CD4-positive, alpha-beta T cell treated with Interleukin-17A for 4 hours (primary cell): ENCODE data around the gene GABRD.

Experiments used
- DNase-seq: peaks from one replicate; pipeline ENCODE4 v3.0.0-alpha.2; 2020; ENCODE audit warnings: mixed read lengths

GABRD gene

DNA sequence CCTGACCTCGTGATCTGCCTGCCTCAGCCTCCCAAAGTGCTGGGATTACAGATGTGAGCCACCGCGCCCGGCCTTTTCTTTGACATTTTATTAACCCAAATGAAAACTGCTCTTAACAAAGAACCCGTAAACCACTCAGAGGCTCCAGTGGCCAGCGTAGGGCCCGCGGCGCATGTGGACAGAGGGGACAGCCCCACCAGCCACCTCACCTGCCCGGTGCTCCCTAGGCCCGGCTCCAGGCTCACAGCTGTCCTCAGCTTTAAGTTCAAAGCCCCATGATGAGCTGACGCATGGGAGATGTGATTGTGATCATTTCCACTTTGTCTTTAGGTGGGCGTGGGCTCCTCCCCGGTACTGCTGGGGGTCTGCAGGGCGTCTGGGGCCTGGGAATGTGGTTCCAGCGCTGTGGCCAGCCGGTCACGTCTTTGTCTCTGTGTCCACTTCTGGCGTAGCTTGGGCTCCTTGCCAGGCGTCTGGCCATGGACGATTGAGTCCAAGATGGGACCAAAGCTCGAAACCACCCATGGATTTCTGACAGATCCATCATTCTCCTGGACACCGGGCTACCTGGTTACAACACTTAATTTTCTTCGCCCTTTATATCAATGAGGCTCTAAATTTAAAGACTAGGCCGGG lies 37.9 kb downstream of the GABRD start:
- DNase-seq: no peak

DNA sequence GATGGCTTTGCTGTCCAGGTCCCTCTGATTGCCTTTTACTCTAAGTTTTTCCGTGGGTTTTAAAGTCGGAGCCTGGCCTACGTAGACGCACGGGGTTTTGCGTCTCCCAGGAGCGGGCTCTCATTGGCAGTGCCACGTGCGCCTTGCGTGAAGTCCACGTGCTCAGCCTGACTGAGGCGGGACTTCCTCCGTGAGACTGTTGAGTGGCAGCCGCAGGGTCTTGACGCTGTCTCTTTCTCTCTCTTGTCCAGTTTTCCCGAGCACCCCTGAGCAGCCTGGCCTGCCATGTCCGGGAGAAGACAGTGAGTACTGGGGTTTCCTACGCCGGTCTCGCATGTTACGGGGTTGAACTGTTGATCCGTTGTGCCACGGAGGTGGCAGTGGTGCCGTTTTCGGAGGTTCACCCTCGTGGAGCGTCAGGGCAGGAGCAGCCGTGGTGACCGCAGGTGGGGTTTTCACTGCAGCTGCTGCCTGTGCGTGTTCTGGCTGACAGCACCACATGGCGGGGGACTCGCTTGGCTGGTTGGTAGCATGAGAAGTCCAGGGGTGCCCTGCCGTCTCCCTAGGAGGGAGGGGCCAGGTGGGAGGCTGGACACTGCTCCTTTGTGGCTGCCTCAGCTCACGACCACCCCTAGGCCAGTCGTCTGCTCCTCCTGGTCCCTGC lies 40.3 kb downstream of the GABRD start:
- no peak for DNase-seq

DNA sequence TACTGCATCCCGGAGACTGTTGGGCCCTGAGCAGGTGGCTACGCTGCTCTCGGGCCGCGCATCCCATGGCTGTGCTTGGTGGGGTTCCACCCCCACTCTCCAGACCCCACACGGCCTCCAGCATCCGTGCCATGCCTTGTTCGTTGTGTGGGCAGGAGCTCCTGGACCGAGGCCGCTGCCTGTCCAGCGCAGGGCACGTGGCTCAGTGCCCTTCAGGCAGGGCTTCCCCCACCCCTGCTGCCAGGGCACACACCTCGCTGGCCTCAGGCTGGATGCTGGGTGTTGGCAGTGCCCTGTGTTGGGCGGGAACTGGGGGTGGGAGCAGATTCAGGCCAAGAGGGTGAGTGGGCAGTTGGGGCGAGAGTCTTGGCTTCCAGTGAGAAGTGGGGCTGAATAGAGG lies 40.9 kb downstream of the GABRD start:
- no peak for DNase-seq

DNA sequence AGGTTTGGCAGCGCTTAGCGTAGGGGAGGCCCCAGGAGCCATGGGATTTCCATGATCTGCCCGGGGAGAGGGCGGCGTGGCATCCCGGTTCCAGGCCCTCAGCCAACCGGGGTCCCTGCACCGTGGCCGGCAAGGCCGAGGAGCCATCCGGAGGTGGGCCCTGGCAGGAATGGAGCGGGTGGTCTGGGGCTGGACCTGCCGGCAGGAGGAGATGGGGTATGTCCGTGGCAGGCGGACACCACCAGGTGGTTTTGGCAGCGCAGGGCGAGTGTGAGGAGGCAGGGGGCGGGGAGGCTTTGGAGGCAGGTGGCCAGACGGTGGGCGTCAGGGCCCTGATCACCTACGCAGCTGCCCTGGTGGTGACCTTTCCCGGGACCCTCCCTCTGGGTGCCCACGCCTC lies 41.4 kb downstream of the GABRD start:
- DNase-seq: no peak

DNA sequence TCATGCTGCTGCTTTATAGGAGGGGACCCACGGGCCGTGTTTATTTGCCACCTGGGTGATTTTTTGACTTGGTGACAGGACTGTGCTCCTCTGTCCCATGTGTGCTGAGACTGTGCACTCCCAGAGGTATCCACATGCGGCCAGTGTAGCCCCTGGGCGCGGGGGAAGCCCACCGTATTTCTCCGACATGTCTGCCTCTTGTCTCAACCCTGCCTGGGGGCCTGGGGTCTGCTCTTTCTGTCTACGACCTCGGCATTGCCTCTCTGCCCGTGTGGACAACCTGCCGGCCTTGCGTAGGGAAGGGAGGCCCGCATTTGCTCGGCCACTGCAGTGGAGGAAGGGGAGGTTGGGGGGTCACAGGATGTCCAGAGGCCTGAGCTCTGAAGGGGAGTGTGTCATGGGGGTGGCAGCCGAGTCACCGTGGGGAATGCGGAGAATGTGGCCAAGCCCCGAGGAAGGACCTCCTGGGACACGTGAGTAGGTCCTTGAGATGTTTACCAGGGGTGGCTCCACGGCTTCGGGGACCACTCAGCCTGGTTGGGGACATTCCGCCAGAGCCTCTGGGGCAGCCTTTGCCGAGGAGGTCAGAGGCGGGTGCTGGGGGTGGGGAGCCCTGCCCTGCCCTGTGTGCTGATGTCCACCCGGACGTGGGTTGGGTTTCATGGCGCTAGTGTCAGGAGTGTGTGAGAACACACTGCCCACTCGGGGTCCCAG lies 42.1 kb downstream of the GABRD start:
- no peak for DNase-seq

DNA sequence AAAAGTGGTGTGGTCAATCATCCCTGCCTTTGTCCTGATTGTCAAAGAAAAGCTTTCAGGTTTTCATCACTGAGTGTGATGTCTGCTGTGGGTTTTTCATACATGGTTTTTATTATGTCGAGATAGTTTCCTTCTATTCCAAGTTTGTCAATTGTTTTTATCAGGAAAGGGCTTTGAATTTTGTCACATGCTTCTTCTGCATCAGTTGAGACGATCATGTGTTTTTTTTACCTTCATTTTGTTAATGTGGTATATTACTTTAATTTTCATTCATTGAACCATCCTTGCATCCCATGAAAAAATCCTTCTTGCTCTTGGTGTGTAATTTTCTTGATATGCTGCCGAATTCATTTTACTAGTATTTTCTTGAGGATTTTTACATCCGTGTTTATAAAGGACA lies 46.6 kb downstream of the GABRD start:
- no peak for DNase-seq

DNA sequence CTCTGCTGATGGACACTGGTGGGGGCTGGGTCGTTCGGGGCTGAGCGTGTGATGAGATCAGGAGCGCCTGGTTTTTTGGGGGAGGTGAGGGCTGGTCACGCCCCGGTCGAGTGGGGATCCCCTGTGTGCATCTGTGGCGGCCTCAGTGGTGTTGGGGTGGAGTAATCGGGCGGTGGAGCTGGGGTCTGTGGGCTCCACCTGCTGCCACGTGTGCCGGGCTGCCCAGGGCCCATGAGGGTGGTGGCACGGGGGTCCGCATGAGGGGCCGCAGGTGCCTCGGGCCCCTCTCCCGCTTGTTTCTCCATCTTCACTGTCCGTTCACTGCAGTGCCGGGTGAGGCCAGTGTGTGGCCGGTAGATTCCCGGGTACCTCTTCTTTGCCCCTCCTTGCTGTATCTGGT lies 48.2 kb downstream of the GABRD start:
- DNase-seq: no peak

DNA sequence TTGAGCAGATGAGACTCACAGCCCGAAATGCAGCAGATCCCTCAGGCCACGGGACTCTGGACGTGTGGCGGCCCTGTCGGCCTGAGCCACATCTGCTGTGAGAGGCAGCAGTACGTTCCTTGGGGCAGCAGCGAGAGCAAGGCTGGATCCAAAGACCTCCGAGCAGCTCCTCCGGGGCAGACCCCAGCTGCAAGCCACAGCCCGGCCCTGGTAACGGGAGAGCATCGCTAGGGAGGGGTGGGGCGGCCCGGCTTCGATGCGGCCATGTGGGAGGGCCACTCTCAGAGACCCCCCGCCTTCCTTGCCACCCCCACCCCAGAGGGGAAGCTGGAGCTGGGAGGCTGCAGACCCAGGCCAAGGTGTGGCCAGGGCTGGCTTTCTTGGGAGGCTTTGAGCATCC lies 48.8 kb downstream of the GABRD start:
- no peak for DNase-seq

DNA sequence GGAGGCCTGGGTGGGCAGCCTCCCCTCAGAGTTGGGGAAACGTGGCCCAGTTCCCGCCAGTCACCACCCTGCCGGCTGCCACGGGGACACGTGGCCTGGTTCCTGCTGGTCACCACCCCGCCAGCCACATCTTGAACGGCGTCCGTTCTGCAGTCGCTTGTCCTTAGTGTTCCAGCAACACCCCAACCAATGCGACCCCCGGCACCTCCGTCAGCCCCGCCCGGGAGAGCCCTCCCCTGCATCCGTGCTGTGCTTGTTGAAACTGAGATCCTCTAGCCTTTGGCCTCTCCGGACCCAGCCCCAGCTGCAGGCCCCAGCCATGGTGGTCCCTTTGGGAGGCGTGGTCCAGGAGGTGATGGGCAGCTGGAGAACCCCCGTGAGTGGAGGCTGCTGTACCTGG lies 49.8 kb downstream of the GABRD start:
- DNase-seq: no peak

DNA sequence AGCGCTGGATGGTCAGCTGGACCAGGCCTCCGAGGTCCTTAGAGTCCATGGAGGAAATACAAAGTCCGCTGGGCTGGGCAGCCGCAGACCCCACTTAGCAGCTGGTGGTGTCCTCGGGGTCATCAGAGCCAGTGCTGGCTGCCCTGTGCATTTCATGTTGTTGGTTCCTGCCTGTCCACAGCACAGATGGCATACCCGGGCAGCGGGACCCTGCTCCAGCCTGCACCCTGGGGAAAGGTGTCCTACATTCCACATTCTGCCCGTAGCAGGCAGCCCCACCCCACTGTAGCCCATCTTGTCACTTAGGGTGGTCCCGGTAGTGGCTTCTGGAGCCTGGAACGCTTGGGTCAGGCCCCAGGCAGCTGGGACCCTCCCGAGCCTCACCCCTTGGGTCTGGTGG lies 50.9 kb downstream of the GABRD start:
- no peak for DNase-seq

DNA sequence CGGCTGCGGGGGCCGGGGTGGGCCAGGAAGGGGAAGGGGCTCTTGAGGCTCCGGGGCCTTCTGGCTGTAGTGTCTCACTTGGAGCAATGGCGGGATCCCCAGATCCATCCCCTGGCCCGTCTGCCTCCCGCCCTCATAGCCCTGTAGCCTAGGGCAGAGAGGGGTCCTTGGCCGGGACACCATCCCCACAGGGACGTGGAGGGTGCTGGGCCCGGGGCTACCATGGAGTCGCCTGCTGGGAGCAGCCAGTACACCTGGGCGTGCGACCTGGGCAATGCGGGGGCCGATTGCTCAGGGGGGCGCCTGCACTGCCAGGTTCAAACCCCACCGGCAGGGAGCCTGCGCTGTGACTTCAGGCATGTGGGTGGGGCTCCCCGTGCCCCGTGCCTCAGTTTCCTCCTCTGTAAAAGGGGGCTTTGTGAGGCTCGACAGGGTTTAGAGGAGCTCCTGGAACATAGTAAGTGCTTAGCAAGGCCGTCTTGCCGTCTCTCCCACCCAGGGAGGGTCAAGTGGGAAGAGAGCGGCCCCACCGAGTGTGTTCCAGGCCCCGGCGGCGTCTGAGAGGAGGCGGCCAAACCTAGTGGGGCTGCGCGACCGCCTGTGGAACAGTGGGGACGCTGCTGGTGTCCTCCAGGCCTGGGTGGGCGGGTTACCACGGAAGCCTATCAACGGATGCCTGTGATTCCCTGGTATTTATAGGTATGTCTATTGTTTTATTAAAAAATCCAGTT lies 51.8 kb downstream of the GABRD start:
- DNase-seq: no peak

DNA sequence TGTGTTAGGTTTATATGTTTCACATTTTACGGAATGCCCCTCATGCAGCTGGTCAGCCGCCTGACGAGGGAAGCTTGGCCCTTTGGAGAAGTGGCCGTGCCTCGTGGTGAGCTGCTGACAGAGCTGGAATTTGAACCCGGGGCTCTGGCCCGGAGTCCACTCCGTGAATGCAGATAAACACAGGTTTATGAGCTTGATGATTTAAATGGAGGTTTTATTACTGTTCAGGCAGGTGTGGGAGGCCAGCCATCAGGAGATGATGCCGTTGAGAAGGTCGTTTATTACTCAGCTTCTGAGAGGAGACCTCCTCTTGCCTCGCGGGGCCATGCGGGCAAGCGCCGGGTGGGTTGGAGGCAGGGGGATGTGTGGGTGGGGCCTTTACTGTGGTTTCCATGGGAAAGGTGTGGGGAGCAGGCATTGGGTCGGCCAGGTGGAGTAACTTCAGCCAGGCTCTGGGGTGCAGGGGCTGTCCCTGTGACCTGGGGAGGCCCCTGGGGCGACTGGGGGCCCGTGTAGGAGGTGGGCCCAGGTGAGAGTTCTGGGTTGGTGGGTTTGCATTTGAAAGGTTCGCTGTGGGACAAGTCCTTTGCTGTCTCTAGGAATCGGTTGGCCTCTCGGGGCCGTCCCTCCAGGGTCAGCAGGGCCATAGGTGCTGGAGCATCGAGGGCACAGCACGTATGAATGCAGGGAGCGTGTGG lies 53.1 kb downstream of the GABRD start:
- DNase-seq: no peak

DNA sequence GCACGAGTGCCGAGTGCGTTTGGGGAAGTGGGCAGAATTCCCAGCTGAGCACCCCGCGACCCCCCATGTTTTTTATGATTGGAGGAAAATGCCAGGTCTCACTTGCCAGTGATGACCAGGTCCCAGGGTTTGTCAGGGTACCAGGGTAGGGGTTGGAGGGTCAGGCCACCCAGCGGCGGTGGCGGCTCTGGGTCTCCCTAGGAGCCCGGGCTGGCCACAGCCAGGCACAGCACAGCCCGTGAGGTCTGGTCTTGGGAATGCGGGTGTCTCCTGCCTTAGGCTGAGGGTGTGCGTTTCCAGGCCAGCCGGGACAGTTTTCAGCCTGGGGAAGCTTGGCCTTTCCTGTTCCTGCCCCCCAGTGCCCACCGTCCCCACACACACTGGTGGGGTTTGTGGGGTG lies 53.7 kb downstream of the GABRD start:
- DNase-seq: no peak

DNA sequence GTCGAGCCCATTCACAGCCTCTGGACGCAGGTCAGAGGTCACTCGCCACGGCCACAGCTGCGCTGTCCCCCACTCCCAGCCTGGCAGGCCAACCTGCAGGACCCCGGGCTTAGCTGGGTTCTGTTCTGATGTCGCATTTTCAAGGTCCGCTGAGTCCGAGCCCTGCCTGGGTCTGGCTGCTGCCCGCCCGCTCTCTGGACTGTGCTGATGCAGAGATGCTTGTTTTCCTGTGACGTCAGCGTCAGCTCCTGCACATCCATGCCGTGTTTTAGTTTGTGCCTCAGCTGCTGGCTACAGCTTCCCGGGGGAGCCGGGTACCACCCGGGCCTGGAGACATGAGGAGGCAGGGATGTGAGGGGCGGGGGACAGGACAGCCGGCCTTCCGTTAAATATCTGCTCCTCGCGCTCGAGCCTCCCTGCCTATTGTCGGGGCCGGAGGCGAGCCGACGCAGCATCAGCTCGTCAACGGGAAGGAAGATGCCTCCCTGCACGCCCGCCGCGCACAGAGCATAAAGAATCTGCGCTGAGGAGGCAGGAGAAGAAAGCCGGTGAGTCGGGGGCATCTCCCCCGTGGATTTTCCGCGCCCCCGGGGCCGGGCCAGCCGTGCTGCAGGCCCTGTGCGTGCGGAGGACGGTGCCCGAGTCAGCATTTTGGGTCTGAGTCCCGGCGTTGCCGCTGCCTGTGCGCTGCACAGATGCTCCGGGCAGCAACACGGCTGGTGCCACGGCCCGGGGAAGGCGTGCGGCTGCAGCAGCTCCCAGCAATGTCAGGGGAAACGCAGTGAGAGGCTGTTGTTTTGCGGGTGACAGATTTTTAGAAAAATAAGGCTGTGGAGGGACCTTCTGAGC lies 54.5 kb downstream of the GABRD start:
- no peak for DNase-seq

DNA sequence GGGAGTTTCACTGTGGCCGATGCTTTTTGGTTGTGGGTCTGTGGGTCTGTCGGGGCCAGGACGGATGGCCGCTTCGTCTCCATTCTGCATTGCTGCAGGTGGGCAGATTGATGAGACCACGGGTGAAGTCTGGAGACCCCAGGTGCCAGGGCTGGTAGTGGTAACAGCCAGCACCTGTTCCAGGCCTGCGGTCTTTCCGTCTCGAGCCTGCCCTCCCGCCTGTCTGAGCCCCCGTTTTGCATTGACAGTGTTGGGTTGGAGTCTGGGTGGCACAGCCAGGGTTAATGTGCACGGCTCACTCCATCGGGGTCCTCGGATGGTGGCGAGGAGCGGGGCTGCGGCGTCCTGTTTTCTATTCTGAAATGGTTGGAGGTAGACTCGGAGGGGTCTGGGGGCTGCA lies 55.3 kb downstream of the GABRD start:
- no peak for DNase-seq

DNA sequence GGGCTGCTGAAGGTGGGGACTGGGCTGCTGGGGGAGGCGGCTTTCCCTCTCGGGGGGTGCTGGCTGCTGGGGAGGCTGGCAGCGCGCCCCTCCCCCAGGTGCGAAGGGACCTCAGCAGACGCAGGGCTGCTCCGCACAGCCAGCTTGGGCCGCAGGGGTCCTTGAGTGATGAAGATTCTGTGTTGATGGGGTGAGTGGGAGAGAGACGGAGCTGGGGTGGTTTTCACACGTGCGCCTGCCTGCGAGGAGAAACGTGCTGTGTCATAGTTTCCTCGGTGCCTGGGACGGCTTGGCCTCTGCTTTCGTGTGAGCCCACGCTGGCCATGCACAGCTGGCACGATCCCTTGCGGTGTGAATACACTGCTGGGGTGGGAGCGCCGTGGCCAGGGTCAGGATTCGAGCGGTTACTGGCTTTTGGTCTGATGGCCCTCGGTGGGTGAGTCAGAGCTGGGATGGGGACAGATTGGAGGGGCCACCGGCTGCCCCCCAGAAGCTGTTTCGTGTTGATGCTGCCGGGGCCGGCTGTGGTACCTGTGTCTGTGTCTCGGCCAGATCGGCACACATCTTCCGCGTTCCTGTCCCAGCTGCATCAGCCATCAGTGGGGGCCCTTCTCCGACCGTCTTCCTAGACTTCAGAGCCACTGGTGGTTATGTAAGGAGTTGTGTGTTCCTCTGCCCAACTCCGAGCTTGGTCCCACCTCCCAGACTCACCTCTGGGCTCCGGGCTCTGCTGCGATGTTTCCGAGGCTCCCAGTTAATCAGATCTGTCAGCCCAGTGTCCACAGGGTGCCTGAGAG lies 56.0 kb downstream of the GABRD start:
- no peak for DNase-seq

DNA sequence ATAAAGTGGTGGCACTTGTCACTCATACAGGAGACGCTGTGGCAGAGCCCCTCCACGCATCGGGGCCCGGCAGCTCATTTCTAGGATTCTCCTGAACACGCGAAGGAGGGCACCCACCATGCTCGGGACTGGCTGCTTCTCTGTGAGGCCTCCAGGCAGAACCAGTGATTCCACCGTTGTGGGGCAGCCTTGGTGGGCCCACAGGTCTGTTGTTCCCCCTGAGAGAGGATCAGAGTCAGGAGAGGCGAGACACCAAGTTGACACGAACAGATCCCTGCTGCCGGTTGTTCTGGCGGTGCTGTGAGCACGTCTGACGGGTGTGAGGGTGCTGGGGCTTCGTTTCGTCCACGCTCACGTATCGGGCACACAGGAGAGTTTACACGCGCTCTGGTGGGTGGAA lies 57.7 kb downstream of the GABRD start:
- no peak for DNase-seq

DNA sequence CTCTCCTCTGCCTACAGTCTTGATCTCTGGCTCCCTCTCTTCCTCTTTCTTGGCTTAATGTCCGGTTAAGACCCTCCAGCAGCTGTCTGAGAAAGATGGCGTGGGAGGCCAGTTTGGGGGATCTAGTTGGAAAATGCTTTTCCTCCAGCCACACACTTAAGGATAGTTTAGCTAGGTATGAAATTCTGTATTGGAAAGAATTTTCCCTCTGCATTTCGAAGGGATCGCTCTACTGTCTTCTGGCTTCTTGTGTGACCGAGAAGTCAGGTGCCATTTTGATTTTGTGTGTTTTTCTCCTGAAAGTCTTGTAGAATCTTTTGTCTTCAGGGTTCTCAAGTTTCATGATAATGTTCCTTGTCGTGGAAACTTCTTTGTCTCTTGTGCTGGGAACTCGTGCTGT lies 59.0 kb downstream of the GABRD start:
- DNase-seq: no peak

DNA sequence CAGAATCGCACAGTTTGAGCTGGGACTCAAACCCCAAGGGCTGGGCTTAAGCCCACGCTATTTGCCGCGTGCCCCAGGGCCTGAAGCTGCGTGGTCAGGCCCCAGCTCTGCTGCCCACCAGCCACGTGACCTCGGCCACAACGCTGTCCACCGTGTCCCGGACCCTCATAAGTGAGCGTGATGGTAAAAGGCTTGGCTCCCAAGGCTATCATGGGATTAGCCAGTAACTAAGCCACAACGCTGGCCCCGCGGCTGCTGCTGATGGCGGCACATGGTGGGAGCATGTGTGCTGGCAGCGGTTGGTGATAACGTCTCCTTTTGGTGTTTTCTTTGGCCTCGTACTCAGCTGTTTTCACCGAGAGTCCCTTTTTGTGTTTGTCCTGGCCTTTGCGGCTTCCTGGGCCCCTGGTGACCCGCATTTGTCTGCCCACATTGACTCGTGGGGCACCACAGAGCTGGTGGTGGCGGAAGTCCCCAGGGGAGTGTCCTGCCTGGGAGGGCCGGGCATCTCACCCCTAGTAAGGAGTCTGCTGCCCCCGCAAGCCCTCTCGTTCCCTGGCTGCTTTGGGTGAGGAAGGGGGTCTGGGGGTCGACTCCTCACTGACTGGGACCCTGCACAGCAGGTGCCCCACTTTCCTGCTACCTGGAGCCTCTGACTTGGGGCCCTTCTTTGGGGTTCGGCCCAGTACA lies 60.4 kb downstream of the GABRD start:
- DNase-seq: no peak

DNA sequence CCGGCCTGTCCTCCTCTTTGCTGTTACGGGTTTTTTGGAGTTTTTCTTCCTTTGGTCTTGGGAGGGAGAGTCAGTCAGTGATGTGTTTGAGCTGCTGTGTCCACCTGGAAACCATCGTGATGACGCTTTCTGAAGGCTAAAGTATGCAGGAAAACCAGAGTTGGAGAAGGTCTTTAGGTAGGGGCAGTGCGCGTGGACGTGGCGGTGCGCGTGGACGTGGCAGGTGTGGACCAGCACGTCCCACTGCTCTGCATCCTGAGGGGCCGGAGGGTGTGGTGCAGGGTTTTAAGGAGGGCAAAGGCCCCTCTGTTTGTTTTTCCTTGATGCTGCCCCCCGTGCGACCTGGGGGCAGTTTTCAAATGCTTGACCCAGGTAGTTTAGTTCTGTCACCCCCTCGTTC lies 61.0 kb downstream of the GABRD start:
- no peak for DNase-seq
